Neural progenitor cell (in vitro differentiated cells): ENCODE data around the gene LEKR1.
A peak's percentile ranks its signal among the peaks of the same experiment; 100 is the strongest.

ENCODE experiments used
- CTCF ChIP-seq: fragments of 200-600 bp; sonication (generic); IDR thresholded peaks from 2 replicates; pipeline ENCODE4 v1.5.1; 2017; ENCODE audit warnings: antibody characterized with exemption, mild to moderate bottlenecking
- EZH2 ChIP-seq: fragments of 200-600 bp; sonication (generic); IDR thresholded peaks from 2 replicates; pipeline ENCODE4 v1.6.1; 2017; ENCODE audit warnings: antibody characterized with exemption, mild to moderate bottlenecking, moderate library complexity
- EZH2phosphoT487 ChIP-seq: fragments of 200-600 bp; sonication (generic); IDR thresholded peaks from 2 replicates; pipeline ENCODE4 v1.6.1; 2017; ENCODE audit warnings: antibody characterized with exemption

GRCh38 chr3:156816091-156816793 lies 9.9 kb upstream of the LEKR1 start:
- TF ChIP-seq CTCF, result peak; percentile 33
- TF ChIP-seq EZH2, result no peak
- TF ChIP-seq EZH2phosphoT487, result peak; percentile 28
